ENCODE results near the gene CBX5.

The CBX5 gene

DNA sequence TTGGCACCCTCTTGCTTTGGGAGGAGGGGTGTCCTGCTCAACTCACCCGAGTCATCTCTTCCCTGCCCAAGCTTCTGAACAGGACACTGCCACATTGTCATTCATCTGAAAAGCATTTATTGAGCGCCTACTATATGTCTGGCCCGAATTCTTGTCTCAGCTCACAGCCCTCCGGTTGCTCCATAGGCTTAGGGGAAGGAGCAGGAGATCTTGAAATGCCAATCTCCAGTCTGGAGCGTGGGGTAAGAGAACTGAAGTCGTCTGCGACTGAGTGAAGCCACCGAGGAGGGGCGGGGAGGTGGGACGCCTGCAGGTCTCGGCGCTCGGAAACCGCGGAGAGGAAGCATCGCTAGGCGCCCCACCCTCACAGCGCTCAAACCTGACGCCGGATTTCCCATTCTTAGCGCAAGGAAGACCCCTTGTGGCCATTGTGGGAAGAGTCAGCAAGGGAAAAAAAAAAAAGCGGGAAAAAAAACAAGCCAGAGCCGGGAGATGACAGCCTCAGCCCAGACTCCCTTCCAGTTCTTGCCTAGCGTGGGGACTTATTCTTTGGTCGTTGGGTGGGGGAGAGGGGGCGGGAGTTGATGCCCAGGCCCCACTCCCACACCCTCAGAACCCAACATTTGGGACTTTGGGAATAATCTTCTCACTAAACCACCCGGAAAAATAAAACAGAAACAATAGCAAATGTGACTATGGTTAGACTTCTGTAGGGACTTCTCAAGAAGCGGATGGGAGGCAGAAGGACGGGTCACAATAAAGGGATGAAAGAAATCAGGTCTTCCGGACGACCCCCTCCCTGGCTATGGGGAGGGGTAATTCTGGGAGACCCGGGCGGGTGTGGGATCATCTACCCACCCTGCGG, 62.9 kb downstream of the CBX5 start:
- Histone ChIP-seq H4K12ac (ENCODE audit: low read depth, low read length) (peak overlapping the region; percentile 40), H3K4me3 (ENCODE audit: low read depth, low read length) (no peak overlapping the region), H3K9ac (ENCODE audit: low read length) (no peak overlapping the region), H3K4me2 (ENCODE audit: low read length) (peak overlapping the region; percentile 60), H4K91ac (ENCODE audit: low read depth, low read length) (no peak overlapping the region), H2AK5ac (ENCODE audit: low read length) (no peak overlapping the region), H3K27ac (ENCODE audit: low read depth, low read length) (no peak overlapping the region), H4K8ac (ENCODE audit: low read depth, low read length) (peak overlapping the region; percentile 79), H3K4me1 (ENCODE audit: control insufficient read depth in 1 of 2, insufficient read depth in 2 of 2, low read length in 2 of 2) (peaks cover 12% of the 10 kb centered on the region in 2 experiments), H3K27me3 (ENCODE audit: insufficient read depth, low read length) (peaks cover 11% of the 10 kb centered on the region), H3K18ac (ENCODE audit: low read length) (no peak overlapping the region), H3K36me3 (ENCODE audit: control insufficient read depth in 1 of 2, insufficient read depth in 2 of 2, low read length in 2 of 2) (no peaks in the 10 kb centered on the region), H3K79me1 (ENCODE audit: low read length) (no peaks in the 10 kb centered on the region), H2BK5ac (ENCODE audit: low read depth, low read length, poor library complexity) (no peak overlapping the region), H2BK12ac (ENCODE audit: low read length) (no peak overlapping the region), H2AFZ (ENCODE audit: insufficient read depth, low read length, poor library complexity) (no peak overlapping the region), H3K9me3 (ENCODE audit: insufficient read depth, low read depth, low read length) (no peaks in the 10 kb centered on the region), H3K14ac (ENCODE audit: low read length) (no peak overlapping the region), H3K79me2 (ENCODE audit: control insufficient read depth, insufficient read depth, low read length, poor library complexity) (no peaks in the 10 kb centered on the region), H2BK120ac (ENCODE audit: insufficient read depth, low read length, poor library complexity) (no peak overlapping the region), H3K23ac (ENCODE audit: low read length) (no peak overlapping the region), H3K4ac (ENCODE audit: low read depth, low read length) (no peak overlapping the region)
- DNase-seq: peak; percentile 64 to 89
- WGBS (ENCODE audit: extremely low coverage, insufficient coverage, insufficient read length): no CpG with 5 or more reads among the region's 34 CpGs

DNA sequence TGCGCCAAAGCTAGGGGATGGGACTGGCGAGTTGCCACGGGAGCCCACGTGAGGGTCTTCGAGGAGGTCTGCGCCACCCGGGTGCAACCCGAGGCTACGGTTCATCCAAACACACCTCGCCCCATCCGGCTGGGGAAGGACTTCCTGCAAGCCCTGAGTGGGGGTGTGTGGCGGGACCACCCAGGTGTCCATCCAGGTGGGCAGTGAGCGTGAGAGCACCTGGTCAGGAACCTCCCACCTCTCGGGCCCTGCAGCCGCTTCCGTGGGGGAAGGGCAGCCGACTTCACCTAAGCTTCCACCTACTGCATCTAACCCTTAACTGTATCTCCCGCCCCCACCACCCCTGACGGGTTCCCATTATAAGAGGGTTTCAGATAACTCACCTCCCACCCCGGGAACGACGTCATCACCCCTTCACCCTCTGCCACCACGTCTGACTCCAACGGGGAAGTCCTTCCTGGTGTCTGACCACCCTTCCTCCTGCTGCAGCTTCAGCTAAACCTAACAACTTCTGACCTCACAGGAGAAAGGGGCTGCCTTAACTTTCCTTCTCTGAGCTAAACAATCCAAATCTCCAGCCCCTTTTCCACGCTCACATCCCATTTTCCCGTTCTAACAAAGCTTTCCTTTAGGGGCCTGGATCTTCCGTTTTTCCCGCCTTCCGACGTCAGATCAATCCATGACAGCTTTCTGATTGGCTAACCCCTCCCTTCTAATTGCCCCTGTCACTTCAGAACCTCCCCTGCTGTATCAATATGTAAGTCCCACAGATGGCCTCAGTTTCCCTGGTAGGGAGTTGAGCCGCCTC, 63.7 kb downstream of the CBX5 start:
- no CpG with 5 or more reads among the region's 31 CpGs for WGBS (ENCODE audit: extremely low coverage, insufficient coverage, insufficient read length)
- H3K79me2 ChIP-seq (ENCODE audit: control insufficient read depth, insufficient read depth, low read length, poor library complexity): no peaks in the 10 kb centered on the region

DNA sequence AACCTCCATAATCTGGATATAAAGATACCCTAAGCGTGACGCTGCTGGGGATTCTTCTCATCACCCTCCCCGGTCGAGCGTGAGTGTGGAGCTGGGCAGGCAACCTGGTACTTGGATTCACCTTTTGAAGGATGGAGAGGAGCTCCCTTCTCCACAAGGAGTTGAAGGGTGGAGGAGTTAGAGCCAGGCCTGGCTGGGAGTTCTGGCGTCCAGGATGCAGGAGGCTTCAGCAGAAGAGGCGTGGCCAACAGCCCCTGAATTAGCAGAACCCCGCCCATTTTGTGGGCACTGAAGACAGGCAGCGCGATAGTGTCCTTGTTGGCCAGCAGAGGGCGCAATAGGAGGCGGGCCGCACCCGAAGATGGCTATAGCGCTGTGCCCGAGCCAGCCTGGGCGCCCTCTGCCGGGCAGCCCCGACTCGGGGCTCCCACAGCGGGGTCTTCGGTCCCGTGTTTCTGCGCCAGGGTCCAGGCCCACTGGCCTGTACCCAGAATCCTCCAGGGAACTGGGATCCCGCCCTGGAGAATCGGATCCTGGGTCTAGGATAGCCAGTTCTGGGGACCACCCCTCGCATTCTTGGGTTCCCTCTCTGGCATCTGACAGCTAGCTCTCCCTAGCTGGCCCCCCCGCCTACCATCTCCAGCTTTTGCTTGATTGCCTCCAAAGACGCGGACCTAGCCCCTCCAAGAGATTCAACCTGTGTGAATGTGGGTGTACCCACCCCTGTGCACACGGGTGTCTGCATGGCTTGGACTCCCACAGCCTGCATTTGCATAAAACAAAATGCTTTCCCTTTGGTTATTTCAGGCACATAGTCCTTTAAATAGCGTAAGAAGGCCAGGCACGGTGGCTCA, 65.1 kb downstream of the CBX5 start:
- Histone ChIP-seq H2BK120ac (ENCODE audit: insufficient read depth, low read length, poor library complexity) (peak overlapping the region; percentile 37), H3K36me3 (ENCODE audit: control insufficient read depth in 1 of 2, insufficient read depth in 2 of 2, low read length in 2 of 2) (no peaks in the 10 kb centered on the region), H3K9me3 (ENCODE audit: insufficient read depth, low read depth, low read length) (no peaks in the 10 kb centered on the region), H3K18ac (ENCODE audit: low read length) (no peak overlapping the region), H3K23ac (ENCODE audit: low read length) (no peak overlapping the region), H2AFZ (ENCODE audit: insufficient read depth, low read length, poor library complexity) (peak overlapping the region; percentile 38), H4K91ac (ENCODE audit: low read depth, low read length) (no peak overlapping the region), H3K79me1 (ENCODE audit: low read length) (no peaks in the 10 kb centered on the region), H3K4me3 (ENCODE audit: low read depth, low read length) (no peak overlapping the region), H3K4me2 (ENCODE audit: low read length) (peak overlapping the region; percentile 39), H3K14ac (ENCODE audit: low read length) (no peak overlapping the region), H4K8ac (ENCODE audit: low read depth, low read length) (peak overlapping the region; percentile 13), H2AK5ac (ENCODE audit: low read length) (no peak overlapping the region), H2BK12ac (ENCODE audit: low read length) (no peak overlapping the region), H3K27ac (ENCODE audit: low read depth, low read length) (no peak overlapping the region), H4K12ac (ENCODE audit: low read depth, low read length) (no peak overlapping the region), H3K9ac (ENCODE audit: low read length) (no peak overlapping the region), H3K27me3 (ENCODE audit: insufficient read depth, low read length) (peaks cover 11% of the 10 kb centered on the region), H3K79me2 (ENCODE audit: control insufficient read depth, insufficient read depth, low read length, poor library complexity) (no peaks in the 10 kb centered on the region), H2BK5ac (ENCODE audit: low read depth, low read length, poor library complexity) (no peak overlapping the region), H3K4ac (ENCODE audit: low read depth, low read length) (no peak overlapping the region), H3K4me1 (ENCODE audit: control insufficient read depth in 1 of 2, insufficient read depth in 2 of 2, low read length in 2 of 2) (peaks cover 8 to 10% of the 10 kb centered on the region in 2 experiments)
- peak; percentile 80 to 89 for DNase-seq
- no CpG with 5 or more reads among the region's 33 CpGs for WGBS (ENCODE audit: extremely low coverage, insufficient coverage, insufficient read length)

More for the DNA sequence above, 63.7 kb downstream of the CBX5 start:
- no peak for DNase-seq
- Histone ChIP-seq H3K79me1 (ENCODE audit: low read length) (no peaks in the 10 kb centered on the region), H3K4ac (ENCODE audit: low read depth, low read length) (no peak overlapping the region), H3K4me2 (ENCODE audit: low read length) (no peak overlapping the region), H3K27ac (ENCODE audit: low read depth, low read length) (no peak overlapping the region), H3K36me3 (ENCODE audit: control insufficient read depth in 1 of 2, insufficient read depth in 2 of 2, low read length in 2 of 2) (no peaks in the 10 kb centered on the region), H3K9me3 (ENCODE audit: insufficient read depth, low read depth, low read length) (no peaks in the 10 kb centered on the region), H3K27me3 (ENCODE audit: insufficient read depth, low read length) (peaks cover 11% of the 10 kb centered on the region), H2AK5ac (ENCODE audit: low read length) (no peak overlapping the region), H2BK12ac (ENCODE audit: low read length) (no peak overlapping the region), H3K9ac (ENCODE audit: low read length) (no peak overlapping the region), H2AFZ (ENCODE audit: insufficient read depth, low read length, poor library complexity) (no peak overlapping the region), H3K4me3 (ENCODE audit: low read depth, low read length) (no peak overlapping the region), H3K23ac (ENCODE audit: low read length) (no peak overlapping the region), H4K12ac (ENCODE audit: low read depth, low read length) (no peak overlapping the region), H4K8ac (ENCODE audit: low read depth, low read length) (no peak overlapping the region), H3K18ac (ENCODE audit: low read length) (no peak overlapping the region), H4K91ac (ENCODE audit: low read depth, low read length) (no peak overlapping the region), H2BK5ac (ENCODE audit: low read depth, low read length, poor library complexity) (no peak overlapping the region), H3K4me1 (ENCODE audit: control insufficient read depth in 1 of 2, insufficient read depth in 2 of 2, low read length in 2 of 2) (peaks cover 12% of the 10 kb centered on the region in 2 experiments), H3K14ac (ENCODE audit: low read length) (no peak overlapping the region), H2BK120ac (ENCODE audit: insufficient read depth, low read length, poor library complexity) (no peak overlapping the region)

DNA sequence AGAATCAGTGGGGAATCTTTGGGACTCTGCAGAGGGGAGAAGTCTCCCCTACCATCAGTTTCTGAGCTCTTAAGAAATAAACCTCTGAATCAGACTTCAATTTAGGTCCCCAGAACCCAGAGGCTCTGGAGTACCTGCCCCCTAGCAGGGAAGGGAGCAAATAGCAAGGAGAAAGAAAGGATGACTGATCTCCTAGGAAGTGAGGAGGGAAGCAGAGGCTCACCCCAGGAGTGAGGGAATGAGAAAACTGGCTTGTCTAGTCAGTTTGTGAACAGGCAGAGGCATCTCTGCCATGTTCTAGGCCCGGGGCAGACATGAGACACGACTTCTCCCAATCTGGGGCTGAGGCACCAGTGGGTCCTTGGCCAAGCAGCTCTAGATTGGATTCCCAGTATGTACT, 66.8 kb downstream of the CBX5 start:
- Histone ChIP-seq H3K4me2 (ENCODE audit: low read length) (no peak overlapping the region), H2BK12ac (ENCODE audit: low read length) (no peak overlapping the region), H2BK120ac (ENCODE audit: insufficient read depth, low read length, poor library complexity) (no peak overlapping the region), H2BK5ac (ENCODE audit: low read depth, low read length, poor library complexity) (no peak overlapping the region), H2AK5ac (ENCODE audit: low read length) (no peak overlapping the region), H3K18ac (ENCODE audit: low read length) (no peak overlapping the region), H4K12ac (ENCODE audit: low read depth, low read length) (no peak overlapping the region), H3K14ac (ENCODE audit: low read length) (no peak overlapping the region), H3K23ac (ENCODE audit: low read length) (no peak overlapping the region), H3K27me3 (ENCODE audit: insufficient read depth, low read length) (peaks cover 10% of the 10 kb centered on the region), H3K79me2 (ENCODE audit: control insufficient read depth, insufficient read depth, low read length, poor library complexity) (no peaks in the 10 kb centered on the region), H3K79me1 (ENCODE audit: low read length) (no peaks in the 10 kb centered on the region), H3K4me3 (ENCODE audit: low read depth, low read length) (no peak overlapping the region), H4K91ac (ENCODE audit: low read depth, low read length) (no peak overlapping the region), H4K8ac (ENCODE audit: low read depth, low read length) (no peak overlapping the region), H3K9ac (ENCODE audit: low read length) (no peak overlapping the region), H3K9me3 (ENCODE audit: insufficient read depth, low read depth, low read length) (no peaks in the 10 kb centered on the region), H3K4me1 (ENCODE audit: control insufficient read depth in 1 of 2, insufficient read depth in 2 of 2, low read length in 2 of 2) (peaks cover 11 to 12% of the 10 kb centered on the region in 2 experiments), H3K4ac (ENCODE audit: low read depth, low read length) (no peak overlapping the region), H3K36me3 (ENCODE audit: control insufficient read depth in 1 of 2, insufficient read depth in 2 of 2, low read length in 2 of 2) (no peaks in the 10 kb centered on the region), H3K27ac (ENCODE audit: low read depth, low read length) (no peak overlapping the region), H2AFZ (ENCODE audit: insufficient read depth, low read length, poor library complexity) (no peak overlapping the region)
- no peak for DNase-seq
- no CpG with 5 or more reads among the region's 2 CpGs for WGBS (ENCODE audit: extremely low coverage, insufficient coverage, insufficient read length)
